Putamen (tissue), 1 donor: Measurements from ENCODE around the gene GPATCH8.
"Not testable (repeated sequence)": the region's sequence is repeated elsewhere in the genome, so short reads cannot be mapped to it uniquely, and the experiment has no call there.

Experiments
- DNase-seq: peaks from one replicate; pipeline ENCODE4 v3.0.0-alpha.2; 2016; ENCODE audit warnings: low spot score

GPATCH8 gene

DNA sequence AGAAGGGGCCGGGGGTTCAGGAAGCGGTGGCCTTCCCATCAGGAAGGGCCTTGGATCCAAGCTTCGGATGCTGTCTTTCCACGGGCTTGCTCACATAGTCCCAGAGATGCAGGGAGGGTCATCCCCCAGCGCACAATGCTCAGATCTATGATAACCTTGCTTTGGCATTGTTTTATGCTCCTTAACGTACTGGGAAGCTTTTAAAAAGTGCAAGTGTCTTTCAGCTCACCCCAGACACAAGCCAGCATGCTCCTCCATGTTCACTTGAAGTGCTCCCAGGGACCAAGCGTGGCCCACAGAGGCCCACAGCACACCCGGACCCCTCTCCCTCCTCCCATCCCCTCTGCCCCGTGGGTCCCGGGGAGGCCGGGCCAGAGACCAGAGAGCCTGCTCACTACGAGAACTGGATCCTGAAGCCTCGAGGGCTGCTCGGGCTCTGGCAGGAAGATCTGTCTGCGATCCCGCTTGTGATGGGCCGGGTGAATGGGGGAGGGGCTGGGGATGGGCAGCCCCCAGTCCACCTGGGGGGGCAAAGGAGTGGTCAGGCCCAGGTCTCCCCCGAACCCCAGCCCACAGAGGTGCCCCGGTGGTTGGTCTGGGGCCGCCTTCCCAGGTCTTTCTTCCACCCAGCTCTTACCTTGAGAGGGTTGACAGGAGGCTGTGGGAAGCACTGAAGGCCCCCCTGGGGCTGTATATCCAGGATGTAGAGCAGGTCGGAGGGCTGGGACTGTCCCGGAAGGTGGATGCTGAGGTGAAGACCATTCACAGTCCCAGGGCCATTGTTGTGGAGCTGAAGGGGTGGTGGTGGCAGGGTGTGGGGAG lies 127.8 kb downstream of the GPATCH8 start:
- DNase-seq = no peak

DNA sequence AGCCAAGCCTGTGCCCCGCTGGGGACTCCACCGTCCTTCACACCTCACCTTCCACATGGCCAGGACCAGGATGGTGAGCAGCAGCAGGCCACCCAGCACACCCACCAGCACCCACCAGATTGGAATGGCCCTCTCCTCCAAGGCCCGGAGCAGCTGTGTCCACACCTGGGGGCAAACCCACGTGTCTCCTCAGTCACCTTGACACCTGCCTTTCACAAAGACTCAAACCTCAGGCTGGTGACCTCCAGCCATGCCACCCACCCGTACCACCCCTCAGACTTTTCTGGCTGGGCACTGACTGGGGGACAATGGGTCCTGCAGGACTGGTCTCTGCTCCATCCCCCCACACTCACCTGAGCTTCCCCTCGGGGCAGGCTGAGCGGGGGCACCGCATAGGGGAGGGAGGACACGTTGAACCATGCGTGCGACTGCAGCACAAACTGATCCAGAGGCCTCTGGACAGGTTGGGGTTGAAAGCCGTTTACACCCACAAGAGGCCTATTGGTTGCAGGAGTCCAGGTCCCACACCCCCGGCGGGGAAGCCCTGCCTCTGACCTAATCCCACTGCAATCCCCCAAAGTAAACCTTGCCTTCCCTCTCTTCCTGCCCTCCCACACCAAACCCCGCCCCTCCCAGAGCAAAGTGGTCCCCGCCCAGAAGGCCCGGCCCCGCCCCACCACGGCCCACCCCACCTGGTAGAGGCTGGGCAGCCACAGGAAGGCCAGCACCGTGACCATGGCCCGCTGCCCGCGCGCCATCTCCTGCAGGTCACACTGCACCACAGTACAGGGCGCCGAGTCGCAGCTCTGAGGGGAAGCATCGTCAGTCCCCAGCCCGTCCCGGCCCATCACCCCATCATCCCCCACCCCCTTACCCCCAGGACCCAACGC lies 128.7 kb downstream of the GPATCH8 start:
- no peak for DNase-seq

DNA sequence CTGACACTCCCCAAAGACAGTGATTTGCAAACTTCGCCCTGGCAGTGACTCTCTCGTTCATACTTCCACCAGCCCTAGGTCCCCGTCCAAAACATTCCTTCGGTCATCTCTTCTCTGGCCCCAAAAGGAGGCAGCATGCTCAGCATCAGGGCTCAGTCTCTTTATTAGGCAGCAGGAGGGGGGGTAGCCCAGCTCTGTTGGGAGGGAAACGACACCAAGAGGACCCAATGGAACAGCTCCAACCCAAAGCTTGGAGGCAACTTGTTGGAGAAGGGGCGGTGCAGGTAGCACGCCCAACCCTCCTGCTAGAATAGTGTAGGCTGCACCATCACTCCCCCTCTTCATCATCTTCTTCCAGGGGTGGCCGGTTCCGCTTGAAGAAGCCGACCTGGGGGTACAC lies 131.2 kb downstream of the GPATCH8 start:
- DNase-seq = no peak

DNA sequence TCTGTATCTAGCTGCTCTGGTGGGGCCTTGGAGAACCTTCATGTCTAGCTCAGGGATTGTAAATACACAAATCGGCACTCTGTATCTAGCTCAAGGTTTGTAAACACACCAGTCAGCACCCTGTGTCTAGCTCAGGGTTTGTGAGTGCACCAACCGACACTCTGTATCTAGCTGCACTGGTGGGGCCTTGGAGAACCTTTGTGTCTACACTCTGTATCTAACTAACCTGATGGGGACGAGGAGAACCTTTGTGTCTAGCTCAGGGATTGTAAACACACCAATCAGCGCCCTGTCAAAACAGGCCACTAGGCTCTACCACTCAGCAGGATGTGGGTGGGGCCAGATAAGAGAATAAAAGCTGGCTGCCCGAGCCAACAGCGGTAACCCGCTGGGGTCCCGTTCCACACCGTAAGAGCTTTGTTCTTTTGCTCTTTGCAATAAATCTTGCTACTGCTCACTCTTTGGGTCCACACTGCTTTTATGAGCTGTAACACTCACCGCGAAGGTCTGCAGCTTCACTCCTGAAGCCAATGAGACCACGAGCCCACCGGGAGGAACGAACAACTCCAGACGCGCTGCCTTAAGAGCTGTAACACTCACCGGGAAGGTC lies 133.7 kb downstream of the GPATCH8 start:
- not testable (repeated sequence) for DNase-seq

DNA sequence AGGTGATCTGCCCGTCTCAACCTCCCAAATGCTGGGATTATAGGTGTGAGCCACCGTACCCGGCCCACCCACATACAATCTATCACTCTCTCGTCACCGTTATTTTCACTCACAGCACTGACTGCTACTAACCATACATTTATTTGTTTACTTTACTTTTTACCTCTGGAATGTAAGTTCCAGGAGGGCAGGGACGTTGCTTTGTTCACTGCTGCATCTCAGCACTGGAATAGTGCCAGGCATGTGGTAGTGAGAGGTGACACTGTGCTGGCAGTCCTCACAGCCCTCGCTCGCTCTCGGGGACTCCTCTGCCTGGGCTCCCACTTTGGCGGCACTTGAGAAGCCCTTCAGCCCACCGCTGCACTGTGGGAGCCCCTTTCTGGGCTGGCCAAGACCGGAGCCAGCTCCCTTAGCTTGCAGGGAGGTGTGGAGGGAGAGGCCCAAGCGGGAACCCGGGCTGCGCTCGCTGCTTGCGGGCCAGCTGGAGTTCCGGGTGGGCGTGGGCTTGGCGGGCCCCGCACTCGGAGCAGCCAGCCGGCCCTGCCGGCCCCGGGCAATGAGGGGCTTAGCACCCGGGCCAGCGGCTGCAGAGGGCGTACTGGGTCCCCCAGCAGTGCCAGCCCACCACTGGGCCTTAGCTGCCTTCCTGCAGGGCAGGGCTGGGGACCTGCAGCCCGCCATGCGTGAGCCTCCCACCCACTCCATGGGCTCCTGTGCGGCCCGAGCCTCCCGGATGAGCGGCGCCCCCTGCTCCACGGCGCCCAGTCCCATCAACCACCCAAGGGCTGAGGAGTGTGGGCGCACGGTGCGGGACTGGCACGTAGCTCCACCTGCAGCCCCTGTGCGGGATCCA lies 134.6 kb downstream of the GPATCH8 start:
- DNase-seq = not testable (repeated sequence)

DNA sequence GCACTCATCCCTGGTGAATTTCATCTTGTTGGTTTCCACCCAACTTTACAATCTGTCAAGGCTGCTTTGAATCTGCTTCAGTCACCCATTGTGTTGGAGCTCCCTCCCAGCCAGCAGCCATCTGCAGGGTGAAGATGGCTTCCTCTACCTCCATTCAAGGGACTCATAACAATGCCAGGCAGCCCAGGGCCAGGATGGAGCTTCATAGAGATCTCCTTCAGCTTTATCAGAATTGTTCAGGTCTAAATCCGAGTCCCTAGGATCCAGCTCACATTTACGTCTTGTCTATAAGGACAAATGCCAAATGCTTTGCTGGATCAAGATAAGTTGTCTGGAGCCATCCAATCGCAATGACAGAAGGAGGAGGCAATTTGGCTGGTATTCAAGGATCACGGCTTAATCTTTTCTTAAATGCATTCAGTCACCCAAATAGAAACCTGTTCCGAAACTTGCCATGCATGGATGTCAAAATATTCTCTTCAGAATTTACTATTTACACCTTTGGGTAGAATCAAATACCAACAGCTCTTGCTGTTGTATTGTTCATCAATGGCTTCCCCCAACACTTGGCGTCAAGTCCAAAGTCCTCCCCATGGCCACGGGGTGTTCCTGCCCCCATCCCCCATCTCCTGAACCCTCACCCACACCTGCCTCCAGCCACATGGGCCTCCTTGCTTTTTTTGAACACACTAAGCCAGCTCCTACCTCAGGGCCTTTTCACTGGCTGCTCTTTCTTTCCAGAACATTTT lies 135.8 kb downstream of the GPATCH8 start:
- DNase-seq = no peak

DNA sequence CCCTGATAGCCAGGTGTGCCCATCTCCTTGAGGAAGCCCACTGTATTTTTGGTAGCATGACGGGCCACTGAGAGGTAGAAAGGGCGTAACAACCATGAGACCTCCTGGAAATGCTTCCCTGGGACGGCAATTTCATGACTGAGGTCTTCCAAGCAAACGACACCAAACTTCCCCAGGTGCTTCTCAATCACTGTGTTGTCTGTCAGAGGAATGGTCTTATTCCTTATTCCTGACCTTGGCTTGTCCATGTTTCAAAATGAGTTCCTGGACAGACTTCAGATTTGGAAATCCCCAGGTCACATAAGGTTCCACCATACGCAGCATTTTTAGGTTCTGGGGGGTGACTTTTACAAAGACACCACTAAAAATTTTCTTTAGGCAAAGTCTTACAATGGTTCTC lies 138.2 kb downstream of the GPATCH8 start:
- DNase-seq = not testable (repeated sequence)

DNA sequence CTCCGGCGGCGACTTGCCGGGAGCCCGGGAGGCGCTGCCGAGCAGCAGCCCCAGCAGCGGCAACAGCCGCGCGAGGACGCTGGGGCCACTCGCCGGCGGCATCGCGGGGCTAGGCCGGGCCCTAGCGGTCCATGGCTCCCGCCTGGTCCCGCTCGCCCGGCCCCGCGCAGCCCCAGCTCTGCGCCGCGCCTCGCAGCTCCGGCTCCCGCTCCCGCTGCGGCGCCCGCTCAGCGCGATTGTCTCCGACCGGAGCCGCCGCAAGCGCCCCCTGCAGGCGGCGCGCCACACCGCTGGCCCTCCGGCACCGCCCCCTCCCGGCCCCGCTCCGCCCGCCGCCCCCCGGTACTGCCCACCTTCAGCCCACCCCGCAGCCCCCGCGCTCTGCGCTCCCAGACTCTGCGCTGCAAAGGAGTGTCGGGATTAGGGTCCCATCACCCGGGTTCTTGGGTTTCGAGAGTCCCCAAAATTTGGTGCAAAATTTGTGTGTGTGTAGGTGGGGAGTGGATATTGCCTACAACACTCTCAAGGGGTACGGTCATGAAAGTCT lies 139.5 kb downstream of the GPATCH8 start, which contains the start of gene FAM171A2:
FAM171A2 (minus strand) TSS at position 241 of the 547 bp plus-strand sequence; CDS start at position 102, 139 bp downstream.
- DNase-seq = peak; percentile 42

DNA sequence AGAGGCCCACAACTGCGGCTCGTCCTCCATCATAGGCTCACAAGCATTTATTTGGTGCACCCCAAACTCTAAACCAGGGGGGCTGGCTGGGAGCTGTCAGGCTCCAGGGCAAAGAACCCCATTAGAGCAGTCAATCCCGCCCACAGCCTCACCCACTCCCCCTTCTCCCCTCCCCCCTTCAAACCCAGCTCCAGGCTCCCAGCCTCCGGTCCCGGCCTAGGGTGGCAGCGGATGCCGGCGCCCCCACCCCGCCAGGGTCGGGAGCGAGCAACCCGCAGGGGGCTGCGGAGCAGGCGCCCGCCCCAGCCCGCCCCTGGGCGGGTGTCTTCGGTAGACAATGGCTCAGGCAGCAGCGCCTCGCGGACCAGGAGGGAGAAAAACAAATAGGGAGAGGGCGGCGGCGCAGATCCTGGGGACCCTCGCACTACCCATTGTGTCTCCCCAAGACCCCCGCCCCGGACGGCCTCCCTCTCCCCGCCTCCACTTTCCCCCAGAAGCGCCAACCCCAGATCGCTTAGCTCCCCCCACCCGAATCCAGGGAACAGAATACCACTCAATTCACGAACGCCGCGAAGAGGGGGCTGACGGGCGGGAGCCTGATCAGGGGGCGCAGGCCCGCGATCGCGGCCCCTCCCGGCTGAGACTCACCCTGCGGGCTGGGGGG lies 140.1 kb downstream of the GPATCH8 start:
- no peak for DNase-seq

DNA sequence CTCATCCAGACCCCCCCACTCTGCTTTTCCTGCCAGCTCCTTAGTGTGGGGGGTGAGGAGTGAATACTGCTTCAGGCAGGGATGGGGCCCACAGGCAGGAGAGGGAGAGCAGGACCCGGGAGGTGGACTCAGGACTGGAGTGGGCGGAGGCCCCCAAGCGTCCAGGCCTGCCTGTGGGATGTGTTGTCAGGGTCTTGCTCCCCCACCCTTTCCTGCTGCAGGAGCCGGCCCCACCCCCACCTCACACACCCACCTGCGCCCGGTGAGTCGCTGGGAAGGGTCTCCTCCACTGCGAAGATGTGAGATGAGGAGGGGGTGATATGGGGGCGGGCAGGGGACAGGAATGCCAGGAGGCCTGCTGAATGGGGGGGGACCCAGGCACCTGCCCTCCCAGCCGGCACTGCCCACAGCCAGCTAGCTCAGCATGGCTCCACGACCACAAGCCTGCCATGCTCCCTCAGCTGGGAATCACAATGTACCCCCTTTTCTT lies 140.7 kb downstream of the GPATCH8 start:
- no peak for DNase-seq

DNA sequence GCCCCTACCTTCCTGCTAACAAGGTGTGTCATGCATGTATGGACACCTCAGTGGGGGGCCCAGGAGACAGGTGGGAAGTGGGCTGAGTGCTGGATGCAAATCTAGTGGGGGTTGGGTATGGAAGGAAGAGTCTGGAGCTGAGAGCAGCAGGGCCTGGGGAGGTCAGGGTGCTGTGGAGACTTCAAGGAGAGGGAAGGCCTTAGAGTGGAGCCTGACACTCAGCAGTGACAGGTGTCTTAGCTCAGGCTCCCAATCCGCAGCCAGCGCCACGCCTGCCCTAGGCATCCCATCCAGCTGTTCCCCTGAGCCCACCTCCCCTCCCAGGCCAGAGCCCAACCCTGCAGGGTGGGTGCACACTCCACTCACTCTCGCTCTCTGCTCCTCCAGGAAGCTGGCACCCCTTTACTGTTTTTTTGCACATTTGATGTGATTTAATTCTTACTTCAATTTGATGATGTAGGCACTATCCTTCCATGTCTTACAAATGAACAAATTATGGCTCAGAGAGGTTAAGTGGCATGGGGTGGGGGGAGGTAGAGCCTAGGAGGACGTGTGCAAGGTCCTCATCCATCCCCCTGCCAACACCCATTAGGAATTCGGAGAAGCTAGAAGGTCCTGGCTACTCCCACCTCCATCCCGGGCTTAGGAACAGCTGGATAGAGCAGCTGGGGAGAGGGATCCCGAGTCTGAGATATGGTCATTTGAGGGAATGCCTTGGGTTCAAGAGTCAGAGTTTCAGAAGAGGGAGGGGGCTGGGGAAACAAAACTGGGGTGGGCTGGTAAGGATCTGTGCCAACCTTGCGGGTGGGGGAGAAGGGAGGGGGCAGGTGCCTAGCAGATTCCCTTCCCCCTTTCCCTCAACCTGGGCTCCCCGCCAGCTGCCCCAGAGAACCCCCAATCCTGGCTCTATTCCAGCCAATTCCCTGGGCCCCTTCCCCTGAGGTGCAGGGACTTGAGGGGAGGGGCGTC lies 141.6 kb downstream of the GPATCH8 start:
- DNase-seq = no peak

DNA sequence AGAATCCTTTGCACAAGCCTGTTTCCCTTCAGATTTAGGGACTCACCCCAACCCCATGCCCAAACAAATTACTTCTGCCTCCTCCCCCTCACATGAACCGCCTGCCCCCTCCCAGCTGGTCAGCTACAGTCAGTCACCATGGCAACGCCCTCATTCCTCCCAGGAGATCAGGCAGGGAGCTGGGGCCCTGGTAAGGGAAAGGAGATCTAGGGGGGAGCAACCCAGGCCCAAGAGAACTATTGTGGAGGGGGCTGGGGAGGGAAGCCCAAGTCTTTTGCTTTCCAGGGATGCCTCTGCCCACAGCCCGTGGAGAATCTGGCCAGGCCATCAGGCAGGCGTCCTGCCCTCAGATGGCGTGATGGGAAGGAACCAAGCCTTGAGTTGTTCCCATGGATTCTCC lies 142.4 kb downstream of the GPATCH8 start:
- DNase-seq = no peak

DNA sequence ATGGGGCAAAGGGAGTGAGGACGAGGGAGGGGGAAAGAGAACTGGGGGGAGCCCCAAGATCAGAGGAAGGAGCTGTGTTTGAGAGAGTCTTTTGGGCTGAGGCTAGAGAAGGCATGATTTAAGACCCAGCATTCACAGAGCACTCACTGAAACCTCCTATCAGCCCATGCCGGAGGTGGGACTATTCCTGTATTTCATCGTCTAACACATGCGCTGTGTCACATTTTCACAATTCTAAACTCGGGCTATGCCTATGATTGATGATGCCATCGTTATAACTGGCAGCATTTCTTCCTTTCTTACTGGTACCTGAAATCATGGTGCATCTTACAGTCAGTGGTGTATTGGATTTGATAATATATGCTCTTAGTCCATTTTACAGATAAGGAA lies 143.1 kb downstream of the GPATCH8 start:
- peak; percentile 59 for DNase-seq

DNA sequence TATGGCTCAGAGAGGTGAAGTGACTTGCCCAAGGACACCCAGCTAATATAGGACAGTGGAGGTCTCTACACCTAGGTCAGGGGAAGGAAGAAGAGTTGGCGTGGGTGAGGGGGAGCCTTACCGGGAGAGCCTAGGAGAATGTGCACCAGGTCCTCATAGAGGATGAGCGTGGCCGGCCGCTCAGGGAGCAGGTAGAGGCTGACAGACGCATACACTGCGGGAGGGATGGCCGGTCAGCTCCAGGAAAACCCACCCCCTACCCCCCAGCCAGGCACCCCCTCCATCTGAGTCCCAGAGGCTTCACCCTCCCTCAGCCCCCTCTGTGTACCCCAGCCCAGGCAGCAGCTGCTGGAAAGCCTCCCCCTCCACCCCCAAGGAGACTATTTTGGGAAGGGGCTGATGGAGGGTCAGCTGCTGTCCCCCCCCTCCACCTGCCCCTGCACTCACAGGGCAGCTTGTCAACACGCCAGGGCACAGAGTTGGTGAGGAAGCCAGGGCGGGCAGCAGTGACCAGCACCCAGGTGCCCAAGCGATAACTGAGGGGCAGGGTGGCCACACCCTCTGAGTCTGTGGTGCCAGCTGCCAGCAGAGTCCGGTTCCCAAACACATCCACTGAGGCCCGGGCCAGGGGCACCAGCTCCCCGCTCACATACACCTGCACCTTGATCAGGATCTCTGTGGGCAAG lies 143.6 kb downstream of the GPATCH8 start:
- no peak for DNase-seq

DNA sequence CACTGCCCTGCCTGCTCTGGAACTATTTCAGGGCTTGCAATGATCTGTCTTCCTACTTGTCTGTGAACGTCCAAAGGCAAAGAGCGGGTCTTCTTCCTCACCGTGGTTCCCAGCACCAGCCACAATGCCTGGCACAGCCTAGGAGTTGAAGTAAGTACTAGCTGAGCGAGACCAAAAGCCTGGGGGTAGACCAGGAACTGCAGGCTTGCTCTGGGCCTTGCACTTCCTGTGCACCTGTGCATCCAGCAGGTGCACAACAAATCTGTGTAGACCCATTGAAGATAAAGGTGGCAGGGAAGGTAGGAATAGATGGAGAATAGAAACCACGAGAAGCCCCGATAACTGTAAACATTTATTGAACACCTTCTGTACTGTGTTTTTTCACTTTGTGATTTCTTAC lies 144.2 kb downstream of the GPATCH8 start:
- no peak for DNase-seq

DNA sequence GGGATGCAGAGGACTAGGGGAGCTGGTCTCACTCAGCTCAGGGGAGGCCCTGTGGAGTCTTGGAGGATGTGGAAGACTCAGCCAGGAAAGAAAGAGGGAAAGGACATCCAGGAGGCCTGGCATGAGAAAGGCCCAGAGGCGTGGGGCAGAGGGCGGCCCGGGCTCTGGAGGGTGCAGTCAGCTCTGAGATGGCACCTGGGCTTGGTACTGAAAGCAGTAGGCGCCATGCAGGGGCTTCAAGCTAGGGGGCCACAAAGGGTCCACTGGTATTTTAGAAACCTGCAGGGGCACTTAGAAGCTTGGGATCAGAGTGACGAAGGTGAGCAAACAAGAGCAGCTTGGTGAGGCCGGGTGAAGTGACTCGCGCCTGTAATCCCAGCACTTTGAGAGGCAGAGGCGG lies 145.1 kb downstream of the GPATCH8 start:
- no peak for DNase-seq

DNA sequence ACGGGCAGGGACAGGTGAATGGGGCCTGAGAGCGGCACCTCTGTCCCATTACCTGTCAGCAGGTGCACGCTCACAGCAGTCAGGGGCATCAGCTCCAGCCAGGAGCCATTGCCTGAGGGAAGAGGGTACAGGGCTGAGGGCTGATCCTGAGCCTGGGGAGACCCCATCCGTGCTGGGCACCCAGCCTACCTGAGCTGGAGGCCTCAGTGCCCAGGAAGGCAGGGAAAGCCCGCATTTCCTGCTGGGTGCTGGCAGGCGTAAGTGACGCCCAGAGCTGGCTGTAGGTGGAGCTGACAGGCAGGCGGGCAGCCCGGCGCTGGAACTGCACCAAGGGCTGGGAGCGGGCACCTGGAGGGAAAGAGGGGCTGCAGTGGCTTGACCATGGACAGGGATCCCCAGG lies 147.0 kb downstream of the GPATCH8 start:
- DNase-seq = no peak

DNA sequence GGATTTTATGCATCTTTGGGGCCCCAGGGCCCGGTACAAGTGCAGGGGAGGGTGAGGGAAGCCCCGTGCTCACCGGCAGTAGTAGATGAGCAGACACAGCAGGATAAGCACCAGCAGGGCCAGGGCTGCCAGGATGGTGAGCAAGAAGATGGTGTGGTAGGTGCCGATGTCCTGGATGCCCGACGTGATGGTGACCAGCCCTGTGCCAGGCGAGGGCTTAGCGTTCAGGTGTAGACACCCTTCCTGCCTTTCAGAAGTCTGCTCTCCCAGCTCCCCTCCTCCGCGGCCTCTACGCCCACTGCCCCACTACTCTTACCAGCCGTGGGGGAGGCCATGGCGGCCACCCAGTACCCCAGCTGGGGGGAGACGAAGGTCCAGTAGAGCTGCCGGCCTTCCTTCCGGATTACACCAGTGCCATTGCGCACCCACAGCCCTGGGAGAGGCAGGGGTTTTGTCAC lies 147.5 kb downstream of the GPATCH8 start:
- DNase-seq = no peak
